ENCODE results near the gene AURKAIP1.

The AURKAIP1 gene

GRCh38 chr1:1377540-1378205 is 2.7 kb upstream of the AURKAIP1 start:
- TF ChIP-seq, protein P1, sequence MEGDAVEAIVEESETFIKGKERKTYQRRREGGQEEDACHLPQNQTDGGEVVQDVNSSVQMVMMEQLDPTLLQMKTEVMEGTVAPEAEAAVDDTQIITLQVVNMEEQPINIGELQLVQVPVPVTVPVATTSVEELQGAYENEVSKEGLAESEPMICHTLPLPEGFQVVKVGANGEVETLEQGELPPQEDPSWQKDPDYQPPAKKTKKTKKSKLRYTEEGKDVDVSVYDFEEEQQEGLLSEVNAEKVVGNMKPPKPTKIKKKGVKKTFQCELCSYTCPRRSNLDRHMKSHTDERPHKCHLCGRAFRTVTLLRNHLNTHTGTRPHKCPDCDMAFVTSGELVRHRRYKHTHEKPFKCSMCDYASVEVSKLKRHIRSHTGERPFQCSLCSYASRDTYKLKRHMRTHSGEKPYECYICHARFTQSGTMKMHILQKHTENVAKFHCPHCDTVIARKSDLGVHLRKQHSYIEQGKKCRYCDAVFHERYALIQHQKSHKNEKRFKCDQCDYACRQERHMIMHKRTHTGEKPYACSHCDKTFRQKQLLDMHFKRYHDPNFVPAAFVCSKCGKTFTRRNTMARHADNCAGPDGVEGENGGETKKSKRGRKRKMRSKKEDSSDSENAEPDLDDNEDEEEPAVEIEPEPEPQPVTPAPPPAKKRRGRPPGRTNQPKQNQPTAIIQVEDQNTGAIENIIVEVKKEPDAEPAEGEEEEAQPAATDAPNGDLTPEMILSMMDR (conservative IDR thresholded peaks at IDR 0.05; ENCODE audit: low read depth, low read length): no peak
- no peak overlapping the region for H3K4me3 ChIP-seq (ENCODE audit: low read depth, low read length)
- DNase-seq (ENCODE audit: low read depth): no peak

GRCh38 chr1:1376551-1377226 is 1.7 kb upstream of the AURKAIP1 start:
- TF ChIP-seq, protein P1 (conservative IDR thresholded peaks at IDR 0.05; ENCODE audit: low read depth, low read length): no peak
- no peak for DNase-seq (ENCODE audit: low read depth)
- no peak overlapping the region for H3K4me3 ChIP-seq (ENCODE audit: low read depth, low read length)

- no peak for DNase-seq (ENCODE audit: low read depth)
- H3K4me3 ChIP-seq (ENCODE audit: low read depth, low read length): peak overlapping the region; percentile 85
- TF ChIP-seq, protein P1 (conservative IDR thresholded peaks at IDR 0.05; ENCODE audit: low read depth, low read length): no peak
Observed at GRCh38 chr1:1374589-1374928, 448 bp downstream of the AURKAIP1 start.

DNA sequence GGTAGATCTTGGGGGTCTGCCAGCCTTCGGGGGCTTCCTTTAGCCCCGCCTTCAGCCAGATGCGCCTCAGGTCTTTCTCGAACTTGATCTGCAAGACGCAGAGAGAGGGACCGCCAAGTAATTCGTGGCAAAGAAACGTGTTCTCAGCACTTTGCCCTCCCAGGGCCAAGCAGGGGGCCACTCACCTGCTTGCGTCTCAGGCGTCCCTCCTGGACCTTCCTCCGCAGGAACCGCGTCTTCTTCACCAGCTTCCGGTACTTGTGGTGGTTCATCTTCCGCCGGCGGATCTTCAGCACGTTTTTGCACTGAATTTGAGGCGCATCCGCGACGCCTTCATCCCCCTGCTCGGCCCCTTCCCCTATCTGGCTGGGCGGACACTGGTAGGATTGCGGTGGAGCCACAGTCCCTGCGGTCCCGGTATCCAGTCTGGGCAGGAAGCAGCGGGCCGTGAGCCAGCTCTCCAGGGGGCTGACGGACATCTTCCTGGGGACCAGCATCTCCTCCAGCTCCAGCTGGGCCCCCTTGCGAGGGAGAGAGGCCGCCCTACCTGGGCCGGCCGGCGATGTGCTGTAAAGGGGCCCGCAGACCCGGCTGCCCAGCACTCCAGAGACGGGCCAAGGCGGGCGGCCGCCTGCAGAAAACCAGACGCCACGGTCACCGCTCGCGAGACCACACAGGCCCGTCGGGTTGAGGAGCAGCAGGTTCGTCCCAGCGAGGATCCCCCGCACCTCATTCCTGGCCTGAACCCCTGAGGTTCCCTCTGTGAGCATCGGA is 1.0 kb downstream of the AURKAIP1 start:
- DNase-seq (ENCODE audit: low read depth): no peak
- TF ChIP-seq, protein P1 (conservative IDR thresholded peaks at IDR 0.05; ENCODE audit: low read depth, low read length): no peak
- peak overlapping the region; percentile 85 for H3K4me3 ChIP-seq (ENCODE audit: low read depth, low read length)

GRCh38 chr1:1373051-1373814 is 1.8 kb downstream of the AURKAIP1 start:
- peak overlapping the region; percentile 2 for H3K4me3 ChIP-seq (ENCODE audit: low read depth, low read length)
- no peak for DNase-seq (ENCODE audit: low read depth)
- TF ChIP-seq, protein P1 (conservative IDR thresholded peaks at IDR 0.05; ENCODE audit: low read depth, low read length): no peak

GRCh38 chr1:1371746-1372711 is 3.0 kb downstream of the AURKAIP1 start:
- H3K4me3 ChIP-seq (ENCODE audit: low read depth, low read length): no peak overlapping the region
- DNase-seq (ENCODE audit: low read depth): peak; percentile 49

More at GRCh38 chr1:1371746-1372711, 3.0 kb downstream of the AURKAIP1 start:
- TF ChIP-seq, protein P1 (conservative IDR thresholded peaks at IDR 0.05; ENCODE audit: low read depth, low read length): peak; percentile 90
